ENCODE measurements around the gene PVR.

DNA sequence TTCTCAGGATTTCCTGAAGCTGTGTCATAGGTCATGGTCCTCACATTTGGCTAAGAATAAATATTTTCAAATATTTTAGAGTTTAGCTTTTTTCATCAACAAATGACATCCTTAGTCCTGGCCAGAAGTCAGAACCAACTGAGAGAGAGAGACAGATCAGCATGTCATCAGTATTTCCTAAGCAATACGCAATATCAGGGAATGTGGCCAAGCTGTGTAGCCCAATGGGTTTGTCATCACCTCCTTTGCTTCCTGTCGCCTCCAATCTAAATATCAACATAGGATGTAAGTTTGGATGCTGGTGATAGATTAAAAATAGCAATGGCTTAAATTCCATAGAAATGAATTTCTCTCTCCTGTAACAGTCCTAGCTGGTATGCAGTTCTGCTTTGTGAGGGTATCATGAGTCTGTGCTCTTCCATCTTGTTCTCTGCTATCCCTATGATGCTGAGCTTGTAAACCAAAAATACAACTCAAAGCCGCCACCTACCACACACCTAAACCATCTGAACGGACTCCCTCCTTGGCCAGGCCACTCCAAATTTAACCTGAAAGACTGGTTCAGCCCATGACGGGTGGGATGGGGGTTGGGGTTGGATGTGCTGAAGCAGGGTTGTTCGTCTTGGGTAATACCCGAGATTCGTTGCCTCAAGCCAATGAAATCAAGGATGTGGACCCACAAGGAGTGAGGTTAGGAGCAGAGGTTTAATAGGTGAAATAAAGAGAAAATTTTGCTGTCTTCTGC is 40.3 kb upstream of the PVR start:
- TF ChIP-seq, protein P1, sequence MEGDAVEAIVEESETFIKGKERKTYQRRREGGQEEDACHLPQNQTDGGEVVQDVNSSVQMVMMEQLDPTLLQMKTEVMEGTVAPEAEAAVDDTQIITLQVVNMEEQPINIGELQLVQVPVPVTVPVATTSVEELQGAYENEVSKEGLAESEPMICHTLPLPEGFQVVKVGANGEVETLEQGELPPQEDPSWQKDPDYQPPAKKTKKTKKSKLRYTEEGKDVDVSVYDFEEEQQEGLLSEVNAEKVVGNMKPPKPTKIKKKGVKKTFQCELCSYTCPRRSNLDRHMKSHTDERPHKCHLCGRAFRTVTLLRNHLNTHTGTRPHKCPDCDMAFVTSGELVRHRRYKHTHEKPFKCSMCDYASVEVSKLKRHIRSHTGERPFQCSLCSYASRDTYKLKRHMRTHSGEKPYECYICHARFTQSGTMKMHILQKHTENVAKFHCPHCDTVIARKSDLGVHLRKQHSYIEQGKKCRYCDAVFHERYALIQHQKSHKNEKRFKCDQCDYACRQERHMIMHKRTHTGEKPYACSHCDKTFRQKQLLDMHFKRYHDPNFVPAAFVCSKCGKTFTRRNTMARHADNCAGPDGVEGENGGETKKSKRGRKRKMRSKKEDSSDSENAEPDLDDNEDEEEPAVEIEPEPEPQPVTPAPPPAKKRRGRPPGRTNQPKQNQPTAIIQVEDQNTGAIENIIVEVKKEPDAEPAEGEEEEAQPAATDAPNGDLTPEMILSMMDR (IDR thresholded peaks at IDR 0.05 in 2 of 3, conservative IDR thresholded peaks at IDR 0.05 in 1 of 3; ENCODE audit: insufficient read depth in 2 of 3, low read depth in 1 of 3, low read length in 3 of 3) = no peak
- TF ChIP-seq POLR2A (conservative IDR thresholded peaks at IDR 0.05) = no peak
- TF ChIP-seq ZNF449 (CRISPR knock-in tag; IDR thresholded peaks at IDR 0.05) = no peak
- no peak for TF ChIP-seq STAT6 (CRISPR knock-in tag; IDR thresholded peaks at IDR 0.05)
- no peak for TF ChIP-seq DIDO1 (tag; IDR thresholded peaks at IDR 0.05; ENCODE audit: low read depth)
- TF ChIP-seq GABPB1 (CRISPR knock-in tag; IDR thresholded peaks at IDR 0.05) = no peak
- no peak for TF ChIP-seq MYC (IDR thresholded peaks at IDR 0.05; ENCODE audit: low read depth, low read length)
- no peak for TF ChIP-seq MYC (CRISPR knock-in tag; IDR thresholded peaks at IDR 0.05; ENCODE audit: borderline replicate concordance, low read depth)
- TF ChIP-seq EZH2 (IDR thresholded peaks at IDR 0.05; ENCODE audit: borderline replicate concordance, low read depth, low read length) = no peak
